Osteoblast (primary cell): ENCODE data around the gene GABRG3. TPM values are rescaled to one million over a fixed set of nuclear protein-coding genes. Genes with fewer than 3 reads are reported as not detected.

ENCODE experiments used
- DNase-seq: peaks from one replicate; pipeline ENCODE4 v3.0.0; 2011; ENCODE audit warnings: low spot score, mixed read lengths; ENCODE audit not compliant: insufficient read length; ENCODE audit errors: missing footprints
- H2AFZ ChIP-seq: 2 replicates; pipeline ENCODE4 v1.6.0; 2011; ENCODE audit warnings: mild to moderate bottlenecking, low read length
- H3K27ac ChIP-seq: 2 replicates; pipeline ENCODE4 v1.5.1; 2011; ENCODE audit warnings: mild to moderate bottlenecking, low read depth, low read length, moderate library complexity
- H3K27me3 ChIP-seq: 2 replicates; pipeline ENCODE4 v1.6.0; 2012; ENCODE audit warnings: mild to moderate bottlenecking, control low read depth, inconsistent platforms, low read length, moderate library complexity; ENCODE audit not compliant: insufficient read depth
- H3K36me3 ChIP-seq: 2 replicates; pipeline ENCODE4 v1.5.1; 2011; ENCODE audit warnings: mild to moderate bottlenecking, low read length, control low read depth, moderate library complexity; ENCODE audit not compliant: insufficient read depth
- H3K4me1 ChIP-seq: 2 replicates; pipeline ENCODE4 v1.5.1; 2011; ENCODE audit warnings: mild to moderate bottlenecking, low read length, control low read depth, moderate library complexity; ENCODE audit not compliant: insufficient read depth
- H3K4me2 ChIP-seq: 2 replicates; pipeline ENCODE4 v1.6.0; 2011; ENCODE audit warnings: mild to moderate bottlenecking, low read length; ENCODE audit not compliant: insufficient read depth
- H3K4me3 ChIP-seq: fragments of 200-600 bp; sonication (generic); 3 replicates; pipeline ENCODE4 v1.5.1; 2012; ENCODE audit warnings: mild to moderate bottlenecking, low read length, inconsistent platforms; ENCODE audit not compliant: insufficient read depth
- H3K79me2 ChIP-seq: 2 replicates; pipeline ENCODE4 v1.6.0; 2012; ENCODE audit warnings: mild to moderate bottlenecking, low read length, control low read depth, inconsistent platforms; ENCODE audit not compliant: insufficient read depth
- H3K9me3 ChIP-seq: 2 replicates; pipeline ENCODE4 v1.5.1; 2011; ENCODE audit warnings: low read depth, low read length, control low read depth
- H4K20me1 ChIP-seq: 2 replicates; pipeline ENCODE4 v1.6.0; 2012; ENCODE audit warnings: mild to moderate bottlenecking, low read length, control low read depth; ENCODE audit not compliant: insufficient read depth
- total RNA-seq: library from RNA; depleted of rRNA; stranded (reverse); fragments of >200 nt; gene quantifications from 2 replicates; pipeline ENCODE4 v1.2.3, GENCODE V29; 2012
- TF ChIP-seq, protein P1 (sequence below): IDR thresholded peaks from 2 replicates; pipeline ENCODE4 v1.5.1; 2011; ENCODE audit warnings: mild to moderate bottlenecking, low read depth, low read length, moderate library complexity; ENCODE audit errors: extremely low read depth

GABRG3 gene
- total RNA-seq, 1 donor, result not detected

DNA sequence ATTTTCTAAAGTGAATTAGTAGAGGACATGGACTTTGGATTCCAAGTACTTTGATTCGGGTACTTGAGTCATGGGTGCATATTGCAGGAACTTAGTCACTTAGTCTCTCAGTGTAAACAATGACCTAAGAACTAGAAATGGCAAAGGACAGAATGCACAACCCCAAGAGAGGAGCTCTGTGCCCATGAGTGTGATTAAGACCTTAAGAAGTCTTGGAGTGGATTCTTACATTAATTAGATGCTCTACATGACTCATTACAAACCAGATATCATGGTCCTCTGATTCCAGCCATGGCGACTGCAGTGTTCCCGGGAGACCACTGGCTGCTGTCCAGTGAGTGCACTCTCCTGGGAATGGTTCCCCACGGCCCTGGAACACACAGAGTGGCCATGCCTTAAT lies 251.5 kb downstream of the GABRG3 start:
- Histone ChIP-seq H3K4me1 (no peaks in the 10 kb centered on the region), H3K27me3 (no peaks in the 10 kb centered on the region), H2AFZ (no peak overlapping the region), H3K27ac (no peak overlapping the region), H3K4me2 (no peak overlapping the region), H3K9me3 (no peaks in the 10 kb centered on the region), H3K79me2 (no peaks in the 10 kb centered on the region), H3K4me3 (no peak overlapping the region), H4K20me1 (no peaks in the 10 kb centered on the region), H3K36me3 (no peaks in the 10 kb centered on the region)
- TF ChIP-seq, protein P1, sequence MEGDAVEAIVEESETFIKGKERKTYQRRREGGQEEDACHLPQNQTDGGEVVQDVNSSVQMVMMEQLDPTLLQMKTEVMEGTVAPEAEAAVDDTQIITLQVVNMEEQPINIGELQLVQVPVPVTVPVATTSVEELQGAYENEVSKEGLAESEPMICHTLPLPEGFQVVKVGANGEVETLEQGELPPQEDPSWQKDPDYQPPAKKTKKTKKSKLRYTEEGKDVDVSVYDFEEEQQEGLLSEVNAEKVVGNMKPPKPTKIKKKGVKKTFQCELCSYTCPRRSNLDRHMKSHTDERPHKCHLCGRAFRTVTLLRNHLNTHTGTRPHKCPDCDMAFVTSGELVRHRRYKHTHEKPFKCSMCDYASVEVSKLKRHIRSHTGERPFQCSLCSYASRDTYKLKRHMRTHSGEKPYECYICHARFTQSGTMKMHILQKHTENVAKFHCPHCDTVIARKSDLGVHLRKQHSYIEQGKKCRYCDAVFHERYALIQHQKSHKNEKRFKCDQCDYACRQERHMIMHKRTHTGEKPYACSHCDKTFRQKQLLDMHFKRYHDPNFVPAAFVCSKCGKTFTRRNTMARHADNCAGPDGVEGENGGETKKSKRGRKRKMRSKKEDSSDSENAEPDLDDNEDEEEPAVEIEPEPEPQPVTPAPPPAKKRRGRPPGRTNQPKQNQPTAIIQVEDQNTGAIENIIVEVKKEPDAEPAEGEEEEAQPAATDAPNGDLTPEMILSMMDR, result no peak
- no peak for DNase-seq

DNA sequence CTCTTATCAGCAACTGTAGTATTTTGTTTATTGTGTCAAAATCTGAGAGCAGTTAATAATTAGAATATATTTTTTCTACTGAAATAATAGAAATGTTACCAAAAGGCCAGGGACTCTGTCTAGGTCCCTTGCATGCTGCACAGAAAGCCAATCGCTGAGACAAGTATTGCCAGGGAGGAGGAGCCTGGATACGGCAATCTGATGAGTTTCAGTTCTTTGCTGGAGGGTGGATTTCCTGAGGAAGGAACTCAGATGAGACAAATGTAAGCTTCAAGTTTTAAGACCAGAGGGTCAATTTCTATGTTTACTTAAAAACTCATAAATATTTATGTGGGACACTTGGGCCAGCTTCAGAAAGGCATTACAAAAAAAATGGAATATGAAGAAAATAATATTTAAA lies 252.2 kb downstream of the GABRG3 start:
- TF ChIP-seq, protein P1, result no peak

DNA sequence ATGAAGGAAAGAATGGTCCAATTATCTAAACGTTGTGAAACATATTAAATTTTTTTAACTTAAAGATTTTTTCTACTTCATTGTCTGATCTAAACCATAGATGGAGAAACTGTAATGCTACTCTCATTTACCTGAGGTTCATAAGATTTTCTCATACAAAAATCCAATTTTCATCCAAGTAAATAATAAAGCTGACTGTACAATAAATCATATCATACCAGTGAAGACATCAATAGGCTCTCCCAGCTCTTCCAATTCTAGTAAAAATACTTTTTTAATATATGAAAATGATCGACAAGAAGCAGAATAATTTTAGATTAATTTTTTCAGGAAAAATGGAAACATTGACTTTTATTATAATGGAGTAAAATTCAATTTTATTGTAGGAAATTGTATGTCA lies 260.8 kb downstream of the GABRG3 start:
- H2AFZ ChIP-seq, result no peak overlapping the region
- H3K4me1 ChIP-seq, result no peaks in the 10 kb centered on the region
- H3K27me3 ChIP-seq, result no peaks in the 10 kb centered on the region
- DNase-seq, result no peak
- TF ChIP-seq, protein P1, result no peak
- H4K20me1 ChIP-seq, result no peaks in the 10 kb centered on the region
- H3K27ac ChIP-seq, result no peak overlapping the region
- no peaks in the 10 kb centered on the region for H3K9me3 ChIP-seq
- no peak overlapping the region for H3K4me2 ChIP-seq
- H3K4me3 ChIP-seq, result no peak overlapping the region
- H3K36me3 ChIP-seq, result no peaks in the 10 kb centered on the region
- H3K79me2 ChIP-seq, result no peaks in the 10 kb centered on the region

More for the DNA sequence above, 252.2 kb downstream of the GABRG3 start:
- Histone ChIP-seq H4K20me1 (no peaks in the 10 kb centered on the region), H3K4me1 (no peaks in the 10 kb centered on the region), H3K9me3 (no peaks in the 10 kb centered on the region), H3K36me3 (no peaks in the 10 kb centered on the region), H3K27ac (no peak overlapping the region), H3K4me2 (no peak overlapping the region), H3K79me2 (no peaks in the 10 kb centered on the region), H3K27me3 (no peaks in the 10 kb centered on the region), H2AFZ (no peak overlapping the region), H3K4me3 (no peak overlapping the region)
- DNase-seq, result no peak

DNA sequence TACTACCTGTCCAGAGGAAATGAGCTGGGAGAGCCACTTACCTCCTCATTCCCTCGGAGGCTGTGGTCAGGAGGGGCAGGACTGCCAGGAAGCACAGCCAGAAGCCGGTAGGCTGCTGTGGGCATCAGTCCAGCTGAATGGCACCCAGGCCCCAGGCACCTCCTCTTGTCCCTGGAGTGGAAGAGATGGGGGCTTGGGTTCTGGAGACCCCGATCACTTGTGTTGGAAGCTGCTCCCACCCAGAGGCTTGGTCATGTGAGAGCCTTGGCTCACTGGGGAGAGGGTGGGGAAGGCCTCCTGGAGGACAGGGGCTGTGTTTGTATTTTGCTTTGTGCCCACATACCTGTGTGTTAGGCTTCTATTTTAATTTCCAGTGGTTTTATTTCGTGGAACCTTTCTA lies 261.9 kb downstream of the GABRG3 start:
- Histone ChIP-seq H3K9me3 (no peaks in the 10 kb centered on the region), H3K79me2 (no peaks in the 10 kb centered on the region)

More for the DNA sequence above, 261.9 kb downstream of the GABRG3 start:
- Histone ChIP-seq H3K27ac (no peak overlapping the region), H3K36me3 (no peaks in the 10 kb centered on the region), H2AFZ (no peak overlapping the region), H3K4me1 (no peaks in the 10 kb centered on the region), H3K4me2 (no peak overlapping the region), H3K4me3 (no peak overlapping the region), H3K27me3 (no peaks in the 10 kb centered on the region), H4K20me1 (no peaks in the 10 kb centered on the region)
- no peak for DNase-seq
- TF ChIP-seq, protein P1, result no peak
